ENCODE data around the gene CCNI.

Gene CCNI

DNA sequence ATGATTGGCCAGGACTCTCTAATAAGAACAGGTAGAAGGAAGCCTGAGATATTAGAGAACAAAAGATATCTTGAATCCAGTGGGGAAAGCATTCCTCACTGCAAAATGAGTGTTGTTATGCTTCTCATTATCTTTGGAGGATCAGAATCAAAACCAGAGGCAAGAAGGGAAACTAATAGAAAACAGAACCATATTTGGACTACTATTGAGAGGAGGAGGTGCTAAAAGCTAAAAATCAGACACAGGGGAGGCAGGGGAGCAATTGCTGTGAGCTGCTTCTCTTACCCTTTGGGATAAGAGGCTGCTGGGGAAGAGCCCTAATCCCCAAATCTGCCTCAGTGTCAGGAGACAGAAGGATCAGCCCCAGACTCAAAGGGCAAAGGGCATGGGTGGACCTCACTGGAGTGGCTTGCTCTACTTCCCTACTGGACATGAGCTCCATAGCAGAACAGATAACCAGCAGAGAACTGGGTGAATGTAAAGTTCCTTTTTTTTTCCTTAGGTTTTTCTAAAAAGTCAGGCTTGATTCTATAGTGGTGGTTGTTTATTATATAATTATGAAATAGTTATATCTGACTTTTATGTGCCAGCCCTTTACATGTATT, 66.2 kb downstream of the CCNI start:
- no peak overlapping the region for H3K27ac ChIP-seq
- TF ChIP-seq ZFX (IDR thresholded peaks at IDR 0.05) (no peak), CTCF (conservative IDR thresholded peaks at IDR 0.05) (no peak)

GRCh38 chr4:77007358-77008230, 68.2 kb downstream of the CCNI start:
- 0 out of 2 replicates have a peak overlapping the region, but pooled peaks have one; percentile 12 for H3K27ac ChIP-seq

DNA sequence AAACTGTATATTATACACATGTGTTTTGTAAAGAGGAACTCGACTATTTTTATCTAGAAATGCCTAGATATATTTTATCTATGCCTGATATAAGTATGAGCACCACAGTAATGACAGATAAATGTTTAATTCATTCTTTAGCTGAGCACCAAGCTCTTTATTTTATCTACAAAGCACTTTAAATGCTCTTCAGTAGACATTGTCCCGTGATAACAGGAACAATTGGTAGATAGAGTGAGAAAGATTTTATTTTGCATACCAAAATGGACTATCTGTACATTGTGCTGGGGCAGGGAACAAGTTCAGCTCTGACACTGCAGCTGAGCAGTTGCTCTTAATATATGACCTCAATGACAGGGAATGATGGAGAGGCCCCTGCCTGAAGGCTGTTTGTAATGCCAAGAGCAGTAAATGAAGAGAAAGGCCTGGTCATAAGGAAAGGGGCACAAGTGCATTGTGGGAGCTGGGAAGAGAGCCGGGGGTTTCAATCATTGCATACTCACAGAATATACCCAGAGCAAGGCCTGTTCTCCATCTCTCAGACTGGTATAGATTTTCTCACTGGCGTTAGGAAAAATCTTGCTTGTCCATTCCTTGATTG, 68.9 kb downstream of the CCNI start:
- H3K27ac ChIP-seq = 0 out of 2 replicates have a peak overlapping the region, but pooled peaks have one; percentile 12
- no peak for TF ChIP-seq CTCF (conservative IDR thresholded peaks at IDR 0.05)
- TF ChIP-seq ZFX (IDR thresholded peaks at IDR 0.05) = no peak

More at GRCh38 chr4:77007358-77008230, 68.2 kb downstream of the CCNI start:
- TF ChIP-seq CTCF (conservative IDR thresholded peaks at IDR 0.05) (no peak), ZFX (IDR thresholded peaks at IDR 0.05) (no peak)

DNA sequence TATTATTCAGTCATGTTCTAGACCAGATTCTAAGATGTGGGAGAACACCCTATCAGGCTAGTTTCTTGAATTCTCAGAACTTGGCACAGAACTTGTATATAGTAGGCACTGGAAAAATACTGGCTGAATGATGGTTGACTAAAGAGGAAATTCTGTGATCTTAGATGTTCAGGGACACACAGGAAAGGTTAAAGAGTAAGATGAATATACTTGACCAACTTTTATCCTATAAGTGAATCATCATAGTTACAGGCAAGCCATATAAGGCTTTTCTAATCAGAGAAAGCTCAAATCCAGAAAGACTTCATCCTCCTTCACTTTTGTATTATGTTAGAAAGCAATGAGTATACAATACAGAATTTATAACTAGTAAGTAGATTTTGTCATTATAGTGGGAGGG, 72.4 kb downstream of the CCNI start:
- no peak overlapping the region for H3K27ac ChIP-seq
- TF ChIP-seq CTCF (conservative IDR thresholded peaks at IDR 0.05) = no peak
- no peak for TF ChIP-seq ZFX (IDR thresholded peaks at IDR 0.05)

GRCh38 chr4:77002321-77003107, 73.3 kb downstream of the CCNI start:
- no peak overlapping the region for H3K27ac ChIP-seq
- TF ChIP-seq ZFX (IDR thresholded peaks at IDR 0.05) = no peak
- TF ChIP-seq CTCF (conservative IDR thresholded peaks at IDR 0.05) = no peak

DNA sequence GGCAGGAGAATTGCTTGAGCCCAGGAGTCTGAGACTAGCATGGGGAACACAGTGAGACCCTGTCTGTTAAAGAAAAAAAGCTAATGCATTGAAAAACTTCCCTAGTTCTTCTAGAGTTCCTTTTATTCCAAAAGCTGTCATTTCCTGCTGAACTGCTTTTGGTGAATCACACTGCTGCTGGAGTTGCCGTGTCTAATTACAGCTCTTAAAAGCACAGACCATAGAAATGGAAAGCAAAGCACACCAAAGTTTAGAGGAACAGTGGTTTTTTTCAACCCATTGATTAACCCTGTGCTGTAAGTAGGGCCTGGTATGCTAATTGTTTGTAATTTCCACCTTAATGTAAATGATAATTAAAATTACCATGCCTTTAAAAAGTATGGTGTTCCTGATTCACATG, 73.9 kb downstream of the CCNI start:
- TF ChIP-seq ZFX (IDR thresholded peaks at IDR 0.05) (no peak), CTCF (conservative IDR thresholded peaks at IDR 0.05) (no peak)
- H3K27ac ChIP-seq = no peak overlapping the region
